Right atrium auricular region (tissue), 2 donors: Measurements from ENCODE around the gene AURKB. TPM values are rescaled to one million over a fixed set of nuclear protein-coding genes. Genes with fewer than 3 reads are reported as not detected.
"Not testable (repeated sequence)": the region's sequence is repeated elsewhere in the genome, so short reads cannot be mapped to it uniquely, and the experiment has no call there.

ENCODE experiments used
- DNase-seq: peaks from one replicate; pipeline ENCODE4 v3.0.0-alpha.2; 2019; ENCODE audit warnings: low spot score
- H3K27ac ChIP-seq, 2 donors: fragments of 200-600 bp; sonication (generic); 1 replicate in 1 of 2; 2 replicates in 1 of 2; pipeline ENCODE4 v1.5.1; 2016 to 2019
- H3K27me3 ChIP-seq, 2 donors: fragments of 200-600 bp; sonication (generic); one replicate each; pipeline versions ENCODE4 v1.5.1 to v1.6.0; 2017 to 2019
- H3K36me3 ChIP-seq: fragments of 200-600 bp; sonication (generic); one replicate; pipeline ENCODE4 v1.5.1; 2016
- H3K4me1 ChIP-seq, 2 donors: fragments of 200-600 bp; sonication (generic); one replicate each; pipeline versions ENCODE4 v1.5.1 to v1.6.0; 2017 to 2019
- H3K4me3 ChIP-seq, 2 donors: fragments of 200-600 bp; sonication (generic); 1 replicate in 1 of 2; 2 replicates in 1 of 2; pipeline ENCODE4 v1.5.1; 2017 to 2019; ENCODE audit warnings: mild to moderate bottlenecking in 1 of 2, moderate library complexity in 1 of 2
- H3K9me3 ChIP-seq, 2 donors: fragments of 200-600 bp; sonication (generic); one replicate each; pipeline ENCODE4 v1.5.1; 2019
- CTCF ChIP-seq, 2 donors: fragments of 200-600 bp; sonication (generic); IDR thresholded peaks; one replicate each; pipeline ENCODE4 v1.5.1; 2019; ENCODE audit warnings: antibody characterized with exemption in 2 of 2
- total RNA-seq, 2 donors: library from RNA; depleted of rRNA; stranded (reverse); fragments of >200 nt; gene quantifications; one replicate each; pipeline ENCODE4 v1.1.0, GENCODE V29; 2016

Gene AURKB
- total RNA-seq, 2 donors from 2014 or later: 1.8 TPM; not detected in 1

GRCh38 chr17:8254881-8255280 lies 44.5 kb upstream of the AURKB start:
- H3K9me3 ChIP-seq: no peaks in the 10 kb centered on the region
- H3K36me3 ChIP-seq: peaks cover 47% of the 10 kb centered on the region
- no peaks in the 10 kb centered on the region for H3K27me3 ChIP-seq
- H3K27ac ChIP-seq: no peak overlapping the region
- no peak for TF ChIP-seq CTCF (IDR thresholded peaks at IDR 0.05)
- DNase-seq: no peak
- peaks cover 0 to 3% of the 10 kb centered on the region in 2 donors for H3K4me1 ChIP-seq
- H3K4me3 ChIP-seq: no peak overlapping the region

- H3K4me1 ChIP-seq: peaks cover 0 to 8% of the 10 kb centered on the region in 2 donors
- peaks cover 39% of the 10 kb centered on the region for H3K36me3 ChIP-seq
- H3K4me3 ChIP-seq: no peak overlapping the region
- H3K9me3 ChIP-seq: no peaks in the 10 kb centered on the region
- DNase-seq: no peak
- no peak overlapping the region for H3K27ac ChIP-seq
- TF ChIP-seq CTCF (IDR thresholded peaks at IDR 0.05): no peak
- no peaks in the 10 kb centered on the region for H3K27me3 ChIP-seq
These were observed 43.4 kb upstream of the AURKB start for GRCh38 chr17:8253801-8254200.

- Histone ChIP-seq H3K36me3 (peaks cover 24% of the 10 kb centered on the region), H3K4me1 (peaks cover 0 to 18% of the 10 kb centered on the region in 2 donors)
- H3K27ac ChIP-seq, H3K27me3 ChIP-seq, H3K9me3 ChIP-seq, H3K4me3 ChIP-seq, DNase-seq: not testable (repeated sequence)
These were observed 41.0 kb upstream of the AURKB start for GRCh38 chr17:8251411-8251810.

GRCh38 chr17:8249621-8250500 lies 39.5 kb upstream of the AURKB start:
- no peak for DNase-seq
- H3K27me3 ChIP-seq: no peaks in the 10 kb centered on the region

GRCh38 chr17:8248751-8249607 lies 38.6 kb upstream of the AURKB start, which contains the start of gene PFAS:
Gene PFAS, plus strand, starts transcription at chr17:8249289. Its CDS starts 4,649 bp downstream, at chr17:8253938.
- Histone ChIP-seq H3K4me1 (peaks cover 0 to 18% of the 10 kb centered on the region in 2 donors), H3K27ac (peak within 1 kb of the TSS; percentile 97 to 98), H3K36me3 (peaks cover 7% of the 10 kb centered on the region), H3K27me3 (no peaks in the 10 kb centered on the region), H3K9me3 (no peaks in the 10 kb centered on the region), H3K4me3 (peak within 1 kb of the TSS; percentile 69 to 72)
- DNase-seq: peak; percentile 96
- no peak for TF ChIP-seq CTCF (IDR thresholded peaks at IDR 0.05)

More at GRCh38 chr17:8249621-8250500, 39.5 kb upstream of the AURKB start:
- TF ChIP-seq CTCF (IDR thresholded peaks at IDR 0.05): no peak
- Histone ChIP-seq H3K4me3 (peak overlapping the region; percentile 69 to 72), H3K9me3 (no peaks in the 10 kb centered on the region), H3K36me3 (peaks cover 12% of the 10 kb centered on the region), H3K27ac (peak overlapping the region; percentile 97 to 98), H3K4me1 (peaks cover 0 to 18% of the 10 kb centered on the region in 2 donors)

GRCh38 chr17:8244768-8245167 lies 34.4 kb upstream of the AURKB start:
- Histone ChIP-seq H3K27ac (no peak overlapping the region), H3K4me1 (peaks cover 0 to 14% of the 10 kb centered on the region in 2 donors), H3K9me3 (no peaks in the 10 kb centered on the region), H3K4me3 (no peak overlapping the region), H3K36me3 (peaks cover 19% of the 10 kb centered on the region), H3K27me3 (no peaks in the 10 kb centered on the region)
- no peak for DNase-seq
- no peak for TF ChIP-seq CTCF (IDR thresholded peaks at IDR 0.05)
